ENCODE data around the gene KIFC1.
A peak's percentile ranks its signal among the peaks of the same experiment; 100 is the strongest.
"Not testable (repeated sequence)": the region's sequence is repeated elsewhere in the genome, so short reads cannot be mapped to it uniquely, and the experiment has no call there.

The KIFC1 gene

GRCh38 chr6:33372526-33373123 lies 19.0 kb upstream of the KIFC1 start:
- no peak for DNase-seq
- Histone ChIP-seq H3K4me3 (ENCODE audit: low read depth, low read length) (no peak overlapping the region), H3K36me3 (replicated peaks) (no peaks in the 10 kb centered on the region), H3K27ac (no peak overlapping the region), H3K27me3 (replicated peaks) (no peaks in the 10 kb centered on the region)
- in situ Hi-C loops (cut with HindIII; ENCODE audit: low pct_ligation_motif_present, low sequenced_read_pairs), result no loop called here
- TF ChIP-seq CTCF (IDR thresholded peaks at IDR 0.05; ENCODE audit: low read depth, low read length, missing control alignments), result no peak

- no peak for DNase-seq
- Histone ChIP-seq H3K4me3 (ENCODE audit: low read depth, low read length) (no peak overlapping the region), H3K27ac (no peak overlapping the region), H3K36me3 (replicated peaks) (no peaks in the 10 kb centered on the region), H3K27me3 (replicated peaks) (no peaks in the 10 kb centered on the region)
- in situ Hi-C loops (cut with HindIII; ENCODE audit: low pct_ligation_motif_present, low sequenced_read_pairs), result no loop called here
- no peak for TF ChIP-seq CTCF (IDR thresholded peaks at IDR 0.05; ENCODE audit: low read depth, low read length, missing control alignments)
These were observed 17.4 kb upstream of the KIFC1 start for GRCh38 chr6:33373960-33374910.

DNA sequence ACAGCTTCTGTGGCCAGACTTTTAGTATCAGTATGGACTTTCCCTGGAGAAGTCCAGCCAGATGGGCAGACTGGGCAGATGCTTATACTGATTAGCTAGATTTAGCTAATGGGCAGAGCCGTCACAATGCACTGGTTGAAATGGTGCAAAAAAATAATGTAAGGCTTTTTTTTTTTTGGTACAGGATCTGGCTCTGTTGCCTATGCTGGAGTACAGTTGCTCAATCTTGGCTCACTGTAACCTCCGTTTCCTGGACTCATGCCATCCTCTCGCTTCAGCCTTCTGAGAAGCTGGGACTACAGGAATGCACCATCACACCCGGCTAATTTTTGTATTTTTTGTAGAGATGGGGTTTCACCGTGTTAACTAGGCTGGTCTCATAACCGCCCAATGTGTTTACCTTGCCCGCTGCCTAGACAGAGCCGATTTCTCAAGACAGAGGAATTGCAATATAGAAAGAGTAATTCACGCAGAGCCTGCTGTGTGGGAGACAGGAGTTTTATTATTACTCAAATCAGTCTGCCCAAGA lies 16.4 kb upstream of the KIFC1 start:
- TF ChIP-seq CTCF (IDR thresholded peaks at IDR 0.05; ENCODE audit: low read depth, low read length, missing control alignments), result no peak
- in situ Hi-C loops (cut with HindIII; ENCODE audit: low pct_ligation_motif_present, low sequenced_read_pairs), result no loop called here
- Histone ChIP-seq H3K36me3 (replicated peaks) (no peaks in the 10 kb centered on the region), H3K4me3 (ENCODE audit: low read depth, low read length) (no peak overlapping the region), H3K27me3 (replicated peaks) (no peaks in the 10 kb centered on the region), H3K27ac (peak overlapping the region; percentile 1)
- DNase-seq, result peak; percentile 84

GRCh38 chr6:33377171-33377570 lies 14.5 kb upstream of the KIFC1 start:
- in situ Hi-C loops (cut with HindIII; ENCODE audit: low pct_ligation_motif_present, low sequenced_read_pairs), result no loop called here
- H3K27me3 ChIP-seq (replicated peaks), result no peaks in the 10 kb centered on the region
- no peaks in the 10 kb centered on the region for H3K36me3 ChIP-seq (replicated peaks)
- no peak for TF ChIP-seq CTCF (IDR thresholded peaks at IDR 0.05; ENCODE audit: low read depth, low read length, missing control alignments)
- H3K4me3 ChIP-seq (ENCODE audit: low read depth, low read length), result no peak overlapping the region
- H3K27ac ChIP-seq, result no peak overlapping the region
- DNase-seq, result no peak

DNA sequence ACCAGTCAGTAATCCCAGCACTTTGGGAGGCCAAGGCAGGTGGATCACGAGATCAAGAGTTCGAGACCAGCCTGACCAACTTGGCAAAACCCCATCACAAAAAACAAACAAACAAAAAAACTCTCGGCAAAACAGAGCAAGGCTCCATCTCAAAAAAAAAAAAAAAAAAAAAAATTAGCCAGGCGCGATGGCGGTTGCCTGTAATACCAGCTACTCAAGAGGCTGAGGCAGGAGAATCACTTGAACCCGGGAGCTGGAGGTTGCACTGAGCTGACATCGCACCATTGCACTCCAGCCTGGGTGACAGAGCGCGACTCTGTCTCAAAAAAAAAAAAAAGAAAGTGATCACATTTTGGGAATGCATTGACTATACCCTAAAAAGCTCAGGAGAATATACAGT lies 12.4 kb upstream of the KIFC1 start:
- H3K4me3 ChIP-seq (ENCODE audit: low read depth, low read length); H3K27ac ChIP-seq; H3K27me3 ChIP-seq (replicated peaks); in situ Hi-C loops (cut with HindIII; ENCODE audit: low pct_ligation_motif_present, low sequenced_read_pairs); H3K36me3 ChIP-seq (replicated peaks); DNase-seq: not testable (repeated sequence)

DNA sequence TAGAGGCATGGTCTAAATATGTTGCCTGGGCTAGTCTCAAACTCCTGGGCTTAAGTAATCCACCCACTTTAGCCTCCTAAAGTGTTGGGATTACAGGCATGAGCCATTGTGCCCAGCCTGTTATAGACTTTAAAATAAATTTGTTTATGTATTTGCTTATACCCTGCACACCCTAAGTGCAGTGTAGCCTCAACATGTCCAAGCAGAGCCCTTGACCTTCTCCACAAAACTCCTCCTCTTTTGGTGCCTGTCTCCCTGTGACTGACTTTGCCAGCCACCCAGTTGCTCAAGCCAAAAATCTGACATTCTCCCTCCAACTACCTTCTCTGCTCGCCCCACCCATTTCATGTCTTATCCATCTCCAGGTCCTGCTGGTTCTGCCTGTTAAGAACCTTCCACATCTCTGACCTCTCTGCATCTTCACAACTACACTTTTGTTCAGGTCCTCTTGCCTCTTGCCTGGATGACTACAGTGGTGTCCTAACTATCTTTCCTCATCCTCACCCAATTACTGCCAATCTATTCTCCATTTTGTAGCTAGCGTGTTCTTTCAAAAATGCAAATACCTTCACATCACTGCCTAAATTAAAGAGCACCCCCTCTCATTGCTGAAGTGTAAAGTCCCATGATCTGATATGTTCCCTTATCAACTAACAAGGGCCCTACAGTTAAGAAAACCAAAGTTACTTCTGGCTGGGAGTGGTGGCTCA lies 11.2 kb upstream of the KIFC1 start:
- in situ Hi-C loops (cut with HindIII; ENCODE audit: low pct_ligation_motif_present, low sequenced_read_pairs), result no loop called here

More for the DNA sequence above, 11.2 kb upstream of the KIFC1 start:
- H3K27me3 ChIP-seq (replicated peaks), result no peaks in the 10 kb centered on the region
- no peak for DNase-seq
- TF ChIP-seq CTCF (IDR thresholded peaks at IDR 0.05; ENCODE audit: low read depth, low read length, missing control alignments), result no peak
- no peak overlapping the region for H3K4me3 ChIP-seq (ENCODE audit: low read depth, low read length)
- no peak overlapping the region for H3K27ac ChIP-seq
- no peaks in the 10 kb centered on the region for H3K36me3 ChIP-seq (replicated peaks)

Data from brain microvascular endothelial cell (primary cell).